Stromal cell of bone marrow (primary cell): ENCODE data around the gene ZNF618.

ENCODE experiments used
- DNase-seq: peaks from one replicate; pipeline ENCODE4 v3.0.0-alpha.2; 2012; ENCODE audit warnings: low read depth

The ZNF618 gene

DNA sequence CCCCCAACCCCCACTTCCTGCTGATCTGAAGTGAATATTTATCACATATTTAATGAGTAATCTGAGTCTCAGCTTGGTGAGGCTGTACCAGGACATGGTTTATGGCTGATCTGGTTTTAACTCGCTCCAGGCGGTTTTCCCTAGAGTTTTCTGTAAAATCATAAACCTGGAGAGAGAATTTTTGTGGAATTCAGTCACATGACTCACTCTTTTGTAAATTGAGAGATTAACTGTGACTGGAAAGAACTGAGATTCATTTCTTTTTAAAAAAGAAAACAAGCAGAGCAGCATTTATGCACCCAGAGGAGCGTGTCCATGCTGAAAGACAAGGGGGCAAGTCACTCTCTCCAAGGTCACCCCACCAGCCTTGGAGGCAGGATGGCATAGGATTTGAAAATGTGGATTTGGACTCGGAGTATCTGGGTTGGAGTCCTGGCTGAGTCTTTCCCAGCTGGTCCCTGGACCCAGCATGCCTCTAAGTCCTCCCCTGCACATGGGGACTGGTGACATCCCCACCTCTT, 81.8 kb downstream of the ZNF618 start:
- DNase-seq = peak; percentile 88

DNA sequence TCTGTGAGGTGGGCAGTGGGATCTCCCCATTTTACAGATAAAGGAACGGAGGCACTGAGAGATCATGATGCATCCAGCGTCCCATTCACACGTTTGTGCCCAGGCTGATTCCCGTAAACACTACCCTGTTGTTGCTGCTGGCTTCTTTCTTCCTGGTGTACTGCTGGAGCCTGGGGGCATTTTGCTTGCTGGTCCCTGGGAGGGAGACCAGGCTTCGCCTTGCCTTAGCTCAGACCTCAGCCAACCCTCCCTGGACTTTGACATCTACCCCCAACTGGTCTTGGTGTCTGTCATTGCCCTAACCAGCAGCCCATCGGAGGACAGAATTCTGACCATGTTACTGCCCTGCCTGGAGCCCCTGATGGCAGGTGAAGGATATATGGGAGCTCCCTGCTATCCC, 82.4 kb downstream of the ZNF618 start:
- no peak for DNase-seq

DNA sequence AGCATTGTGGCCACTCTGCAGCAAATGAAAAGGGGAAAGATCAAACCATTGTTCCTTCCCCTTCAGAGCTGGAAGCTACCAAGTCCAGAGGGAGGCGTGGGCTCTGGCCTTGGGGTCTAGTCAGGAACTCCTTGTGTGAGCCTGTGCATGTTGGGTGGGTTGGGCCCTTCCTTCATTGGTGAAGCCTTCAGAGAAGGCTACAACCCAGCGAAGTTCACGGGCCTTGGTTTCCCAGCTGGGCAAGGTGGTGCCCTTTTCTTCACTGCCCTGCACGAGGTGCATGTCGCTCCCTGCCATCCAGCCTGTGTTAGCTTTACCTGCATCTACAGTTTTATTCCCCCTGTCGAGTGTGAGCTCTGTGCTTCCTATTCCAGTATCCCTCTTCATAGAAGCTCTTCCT, 84.7 kb downstream of the ZNF618 start:
- DNase-seq = no peak

DNA sequence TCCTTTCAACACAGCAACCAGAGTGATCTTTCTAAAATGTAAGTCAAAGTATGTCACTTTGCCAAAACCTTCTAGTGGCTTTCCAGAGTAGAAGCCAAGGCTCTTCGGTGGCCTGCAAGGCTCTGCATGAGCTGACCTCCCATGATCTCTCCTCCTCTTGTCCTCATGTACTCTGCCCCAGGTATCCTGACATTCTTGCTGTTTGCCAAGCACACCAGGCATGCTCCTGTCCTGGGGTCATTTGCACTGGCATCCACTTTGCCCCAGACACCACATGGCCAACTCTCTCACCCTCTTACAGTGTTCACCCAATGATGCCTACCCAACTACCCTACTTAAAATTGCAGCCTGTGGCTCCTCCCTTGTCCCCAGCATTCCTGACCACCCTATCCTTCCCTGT, 86.3 kb downstream of the ZNF618 start:
- DNase-seq = no peak

DNA sequence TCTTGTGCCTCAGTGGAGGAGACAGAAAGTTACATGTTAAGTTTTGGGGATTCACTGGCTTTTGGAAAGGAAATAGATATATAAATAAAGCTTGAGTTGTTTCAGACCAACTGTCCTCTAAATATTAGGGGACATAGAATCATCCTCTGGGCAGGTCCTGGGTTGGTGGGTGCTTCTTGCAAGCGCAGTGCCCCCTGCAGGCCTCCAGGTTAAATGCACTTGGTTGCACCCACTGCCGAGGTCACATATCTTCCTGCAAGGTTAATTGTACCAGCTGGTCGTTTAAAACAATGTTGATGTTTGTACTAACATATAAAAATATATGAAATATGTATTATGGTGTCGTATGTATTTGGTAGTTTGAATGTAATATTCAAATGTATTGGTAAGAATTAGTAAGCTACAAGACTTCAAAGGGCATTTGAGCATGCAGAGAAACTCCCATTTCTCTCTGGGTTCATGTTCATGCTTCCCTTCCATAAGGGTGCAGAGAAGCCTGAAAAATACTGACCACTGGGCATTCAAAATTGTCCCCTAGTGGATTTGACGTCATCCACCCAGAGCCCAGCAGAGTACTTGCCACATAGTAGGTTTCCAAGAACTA, 87.0 kb downstream of the ZNF618 start:
- DNase-seq = no peak

DNA sequence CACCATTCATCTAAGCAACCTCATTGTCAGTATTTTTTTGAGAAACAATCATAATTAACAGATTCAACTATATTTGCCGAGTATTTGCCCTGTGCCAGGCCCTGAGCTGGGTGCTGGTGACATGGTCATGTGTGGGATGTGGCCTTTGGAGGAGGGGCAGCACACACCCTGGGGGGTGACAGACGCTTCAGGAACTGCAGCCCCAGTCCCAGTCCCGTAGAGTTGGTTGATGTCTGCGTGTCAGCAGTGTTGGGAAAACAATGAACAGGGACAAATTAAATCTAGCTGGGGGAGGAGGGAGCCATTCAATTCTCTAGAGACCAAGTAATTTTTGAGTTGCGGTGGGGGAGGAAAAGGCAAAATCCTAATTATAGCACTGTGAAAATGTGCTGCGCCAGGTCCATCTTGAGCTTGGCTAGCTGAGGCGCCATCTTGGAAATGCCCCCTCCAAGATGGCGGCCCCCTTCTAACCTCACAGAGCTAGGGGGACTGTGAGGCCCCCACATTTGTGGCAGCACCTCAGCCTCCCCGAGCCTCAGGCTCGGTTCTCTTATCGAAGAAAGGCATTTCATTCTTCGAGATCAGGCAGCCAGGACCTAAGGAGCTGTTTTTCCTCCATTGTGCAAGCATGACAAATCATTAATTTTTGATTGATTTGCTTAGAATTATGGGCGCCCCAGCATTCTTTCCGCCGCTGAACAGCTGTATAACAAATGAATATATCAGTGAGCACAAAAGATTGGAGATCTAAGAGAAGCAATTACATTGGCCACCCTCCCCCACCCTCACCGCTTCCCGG, 87.8 kb downstream of the ZNF618 start:
- no peak for DNase-seq

DNA sequence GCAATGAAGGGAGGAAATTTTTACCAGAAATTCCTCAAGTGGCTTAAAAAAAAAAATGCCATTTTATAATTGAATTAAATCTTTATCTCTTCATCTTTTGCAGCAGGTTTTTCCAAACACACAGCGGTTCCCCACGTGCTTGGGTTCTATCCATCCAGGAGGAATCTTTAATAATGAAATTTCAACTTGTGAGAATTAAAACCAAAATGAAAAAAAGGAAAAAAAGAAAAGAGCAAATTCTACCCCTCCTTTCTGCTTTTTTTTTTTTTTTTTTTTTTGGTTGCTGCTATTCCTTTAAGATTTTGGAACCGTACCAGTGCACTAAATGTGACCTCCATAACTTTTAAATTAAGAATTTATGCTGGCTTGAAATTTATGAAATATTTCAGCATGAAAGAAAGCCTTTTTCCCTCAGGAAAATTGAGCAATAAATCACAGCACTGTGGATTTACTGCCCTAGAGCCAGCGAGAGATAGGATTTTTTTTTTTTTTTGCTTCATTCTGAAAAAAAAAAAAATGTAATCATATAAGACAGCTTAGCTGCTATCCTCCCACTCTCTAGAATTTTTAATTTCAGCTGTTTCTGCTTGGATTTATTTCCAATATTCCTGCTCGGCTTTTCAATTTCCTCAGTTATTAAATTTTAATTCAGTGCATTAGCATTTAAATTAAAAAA, 88.5 kb downstream of the ZNF618 start:
- no peak for DNase-seq

DNA sequence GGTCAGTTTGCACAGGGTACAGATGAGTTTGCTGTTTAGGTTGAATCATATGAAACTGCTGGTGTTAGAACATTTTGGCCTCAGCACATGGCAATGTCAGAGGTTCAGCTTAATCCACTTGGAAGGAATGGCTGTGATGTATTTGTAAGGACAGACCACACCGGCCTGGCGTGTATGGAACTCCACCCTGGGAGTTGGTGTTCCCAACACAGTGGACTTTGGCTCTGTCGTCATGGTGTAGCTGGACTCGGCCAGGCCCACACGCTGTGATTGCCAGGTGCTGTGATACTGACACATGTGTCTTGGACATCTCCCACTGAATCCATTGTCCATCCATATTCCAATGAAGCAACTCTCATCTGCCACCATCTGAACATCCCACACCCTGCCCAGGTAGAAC, 90.3 kb downstream of the ZNF618 start:
- DNase-seq = no peak

DNA sequence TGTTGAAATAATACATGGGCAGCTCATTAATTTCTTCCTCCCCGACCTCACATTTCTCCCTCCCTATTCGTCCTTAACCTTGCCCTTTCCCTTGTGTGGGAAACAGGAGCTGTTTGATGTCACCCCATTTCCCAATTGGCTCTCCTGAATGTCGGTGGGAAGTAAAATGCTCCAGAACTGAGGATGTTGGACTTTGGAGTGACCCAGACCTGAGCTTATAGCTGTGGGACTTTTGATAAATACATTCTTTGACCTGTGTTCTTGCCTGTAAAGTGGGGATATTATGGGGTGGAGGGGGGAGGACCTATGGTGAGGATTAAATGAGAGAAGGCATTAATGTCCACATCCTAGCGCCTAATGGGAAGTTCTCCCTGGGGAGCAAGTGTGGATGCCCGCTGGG, 91.3 kb downstream of the ZNF618 start:
- DNase-seq = no peak

DNA sequence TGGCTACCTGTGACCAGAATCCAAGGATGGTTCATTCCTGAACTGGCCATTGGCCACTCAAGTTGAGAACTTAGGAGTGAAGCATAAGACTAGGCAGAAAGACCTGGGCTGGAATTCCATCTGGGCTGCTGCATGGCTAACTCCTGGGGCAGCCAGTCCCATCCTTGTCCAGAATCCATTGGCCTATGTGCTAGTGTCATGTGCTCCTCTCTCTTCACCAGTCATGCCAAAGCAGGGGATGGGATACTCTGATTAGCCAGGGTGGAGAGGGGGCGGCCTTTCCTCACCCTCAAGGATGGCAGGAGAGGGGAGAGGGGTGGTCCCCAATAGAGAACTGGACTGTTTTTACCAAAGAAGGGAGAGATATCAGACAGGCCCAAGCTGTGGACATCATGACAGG, 93.2 kb downstream of the ZNF618 start:
- no peak for DNase-seq

DNA sequence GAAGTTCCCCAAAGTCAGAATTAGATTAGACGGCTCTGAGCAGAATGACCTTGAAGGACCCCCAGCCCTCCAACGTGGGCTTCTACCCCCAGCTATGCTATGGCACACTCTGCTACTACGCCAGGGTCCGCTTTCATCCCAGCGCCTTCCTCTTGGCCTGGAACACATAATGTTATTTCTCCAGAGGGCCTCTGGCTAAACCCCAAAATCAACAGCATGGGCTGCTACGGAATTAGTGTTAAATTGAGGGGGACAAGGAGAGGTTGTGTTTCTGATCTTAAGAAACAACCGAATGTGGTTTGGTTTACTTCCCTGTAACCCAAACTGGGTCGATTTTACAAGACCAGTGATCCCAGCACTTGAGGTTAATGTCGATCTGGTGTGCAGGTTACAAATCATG, 97.1 kb downstream of the ZNF618 start:
- no peak for DNase-seq

DNA sequence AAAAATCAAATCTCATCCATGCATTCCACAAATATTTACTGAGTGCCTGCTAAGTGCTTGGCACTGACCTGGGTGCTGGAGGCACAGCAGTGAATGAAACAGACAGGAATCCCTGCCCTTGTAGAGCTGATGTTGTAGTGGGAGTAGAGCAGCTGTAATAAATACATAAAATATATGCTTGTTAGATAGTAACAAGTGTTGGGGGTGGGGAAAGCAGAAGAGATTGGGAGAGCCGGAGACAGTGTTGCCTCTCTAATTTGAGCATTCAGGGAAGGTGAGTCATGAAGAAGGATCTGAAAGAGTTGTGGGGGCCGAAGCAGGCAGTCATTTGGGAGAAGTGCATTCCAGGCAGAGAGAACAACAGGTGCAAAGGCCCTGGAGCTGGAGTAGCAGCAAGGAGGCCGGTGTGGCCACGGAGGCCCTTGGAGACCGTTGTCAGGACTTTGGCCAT, 97.9 kb downstream of the ZNF618 start:
- DNase-seq = no peak

DNA sequence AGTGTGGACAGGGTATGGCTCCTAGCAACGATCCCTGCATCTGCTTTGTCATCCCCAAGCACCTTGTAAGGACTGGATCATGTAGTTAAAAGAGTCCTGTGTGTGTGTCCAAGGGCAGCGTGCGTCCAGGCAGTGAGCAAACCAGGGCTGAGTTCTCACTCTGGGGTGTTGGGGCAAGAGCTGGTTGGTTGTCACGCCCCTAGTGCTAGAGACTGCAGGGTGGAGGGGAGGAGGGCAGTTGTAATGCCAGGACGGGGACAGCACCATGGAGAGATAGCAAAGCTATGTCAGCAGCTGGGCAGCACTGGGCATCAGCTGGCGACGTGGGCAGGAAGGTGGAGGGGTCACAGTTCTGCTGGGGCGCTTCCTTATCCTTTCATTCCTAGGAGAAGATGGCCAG, 100.8 kb downstream of the ZNF618 start:
- no peak for DNase-seq

DNA sequence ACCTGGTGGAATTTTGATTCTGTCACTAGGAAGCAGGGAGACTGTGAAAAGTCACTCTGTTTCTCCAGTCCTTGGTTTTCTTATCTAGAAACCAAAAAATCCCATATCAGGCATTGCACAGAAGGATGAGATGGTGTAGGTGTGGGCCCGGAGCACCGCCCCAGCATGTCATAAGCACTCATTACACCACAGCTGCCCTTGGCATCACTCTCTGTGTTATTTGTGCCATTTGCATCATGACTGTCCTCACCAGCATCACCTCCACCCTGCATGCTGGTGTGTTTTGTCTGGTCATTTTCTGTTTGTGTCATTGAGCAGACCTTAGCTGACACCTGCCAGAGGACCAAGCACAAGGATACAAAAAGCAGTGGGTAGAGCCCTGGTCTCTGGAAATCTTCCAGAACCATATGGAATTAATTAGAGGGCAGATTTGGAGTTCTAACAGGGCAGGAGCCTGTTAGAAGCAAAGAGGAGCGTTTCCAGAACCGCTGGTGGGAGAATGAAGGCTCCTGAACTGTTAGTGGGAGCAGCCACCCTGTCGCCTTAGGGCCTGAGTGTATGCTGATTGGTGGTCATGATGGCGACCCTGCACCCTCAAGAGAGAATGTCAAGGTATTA, 102.7 kb downstream of the ZNF618 start:
- DNase-seq = no peak

DNA sequence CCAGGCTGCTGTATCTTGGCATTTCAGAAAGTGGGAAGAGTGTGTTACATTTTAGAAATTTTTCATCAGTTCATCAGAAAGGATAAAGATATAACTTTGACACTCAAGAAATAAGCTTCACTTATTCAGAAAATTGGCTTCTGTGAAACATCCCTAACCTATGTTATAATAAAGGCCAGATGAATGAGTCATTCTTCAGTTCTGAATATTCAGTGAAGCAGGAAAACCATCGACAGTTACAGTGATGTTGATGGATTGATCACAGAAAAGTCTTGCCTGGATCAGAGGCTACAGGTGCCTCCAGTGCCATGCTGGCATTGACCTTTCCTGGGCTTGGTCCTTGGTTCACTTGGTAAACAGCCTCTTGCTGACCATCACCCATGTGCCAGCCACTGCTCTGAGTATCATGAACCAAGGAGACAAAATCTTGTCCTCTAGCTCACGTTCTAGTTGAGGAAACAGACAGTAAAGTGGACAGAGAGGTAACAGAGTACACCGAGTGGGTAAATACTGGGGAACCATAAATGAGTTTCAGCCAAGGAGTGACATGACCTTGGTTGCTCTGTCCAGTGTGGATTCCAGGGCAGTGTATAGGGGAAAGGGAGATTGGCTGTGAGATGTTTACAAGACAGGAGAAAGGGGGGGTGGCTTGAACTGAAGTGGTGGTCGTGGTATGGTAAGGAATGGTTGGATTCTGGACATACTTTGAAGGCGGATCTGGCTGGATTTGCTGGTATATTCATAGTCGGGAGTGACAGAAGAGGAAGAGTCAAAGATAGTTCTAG, 103.4 kb downstream of the ZNF618 start:
- DNase-seq = no peak

DNA sequence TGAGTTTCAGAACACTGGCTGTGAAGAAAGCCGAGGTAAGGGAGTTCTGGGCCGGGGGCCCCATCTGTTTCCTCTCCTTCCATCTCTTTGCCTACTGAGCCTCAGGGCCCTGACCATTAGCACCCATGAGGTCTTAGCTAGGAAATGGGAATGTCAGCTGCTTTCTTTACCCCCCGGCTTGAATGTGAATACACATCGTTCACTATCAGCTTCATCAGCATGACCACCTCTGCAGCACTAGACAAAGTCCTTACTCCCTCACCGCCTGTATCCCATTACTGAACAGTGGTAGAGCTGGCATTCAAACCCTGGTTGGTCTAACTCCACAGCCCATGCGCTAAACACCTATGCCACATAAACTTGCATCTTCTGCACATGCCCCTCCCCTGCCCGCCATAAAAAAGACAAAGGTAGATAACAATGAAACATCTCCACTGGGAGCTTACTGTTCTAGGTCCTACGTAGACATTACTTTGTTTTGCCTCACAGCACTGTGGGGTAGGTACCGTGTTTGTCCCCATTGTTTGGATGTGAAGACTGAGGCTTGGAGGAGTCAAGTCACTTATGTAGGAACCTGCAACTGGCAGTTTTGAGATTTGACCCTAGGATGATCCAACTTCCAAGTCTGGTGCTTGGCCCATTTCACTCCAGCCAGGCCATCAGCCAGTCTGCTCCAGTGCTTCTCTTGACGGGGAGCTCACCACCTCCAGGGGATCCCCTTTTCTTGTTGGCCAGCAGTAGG, 108.7 kb downstream of the ZNF618 start:
- DNase-seq = no peak

DNA sequence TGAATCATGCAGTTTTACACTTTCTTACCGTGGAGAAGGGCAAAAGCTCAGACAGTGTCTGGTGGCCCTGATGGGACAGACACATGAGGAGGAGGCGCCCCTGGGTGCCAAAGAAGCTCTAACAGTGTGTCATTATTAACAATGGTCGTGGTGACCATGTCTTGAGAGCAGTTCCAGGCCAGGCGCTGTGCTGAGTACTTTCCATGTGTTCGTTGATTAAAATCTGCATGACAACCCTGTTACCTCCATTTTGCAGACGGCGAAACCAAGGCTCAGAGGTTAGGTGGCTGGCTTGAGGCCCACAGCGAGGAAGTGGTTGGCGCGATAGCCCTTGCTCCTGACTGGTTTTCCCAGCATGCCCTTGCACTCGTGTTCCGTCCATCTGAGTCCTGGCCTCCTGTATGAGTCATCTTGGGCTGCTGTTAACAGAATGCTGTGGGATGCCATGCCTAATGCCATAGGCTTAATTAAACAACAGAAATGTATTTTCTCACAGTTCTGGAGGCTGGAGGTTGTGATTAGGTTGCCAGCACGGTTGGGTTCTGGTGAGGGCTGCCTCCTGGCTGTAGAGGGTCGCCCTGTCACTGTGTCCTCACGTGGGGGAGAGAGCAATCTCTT, 110.0 kb downstream of the ZNF618 start:
- DNase-seq = no peak

DNA sequence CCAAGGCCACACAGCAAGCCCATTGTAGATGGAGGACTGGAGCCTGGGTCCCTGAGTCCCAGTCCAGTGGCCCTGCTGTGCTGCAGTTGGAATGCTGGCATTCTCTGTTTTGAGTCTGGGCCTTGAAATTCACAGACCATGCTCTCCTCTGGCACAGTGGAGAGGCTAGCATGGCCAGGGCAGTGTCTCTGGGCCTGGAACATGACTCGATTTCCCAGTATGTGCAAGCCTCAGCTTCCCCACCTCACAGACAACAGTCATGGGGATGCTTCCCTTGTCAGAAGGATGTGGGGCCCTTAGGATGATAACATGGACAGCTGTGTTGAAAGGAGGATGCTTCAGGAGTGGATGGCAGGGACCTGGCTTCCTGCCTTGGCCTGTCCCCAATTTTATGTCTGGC, 110.8 kb downstream of the ZNF618 start:
- no peak for DNase-seq

DNA sequence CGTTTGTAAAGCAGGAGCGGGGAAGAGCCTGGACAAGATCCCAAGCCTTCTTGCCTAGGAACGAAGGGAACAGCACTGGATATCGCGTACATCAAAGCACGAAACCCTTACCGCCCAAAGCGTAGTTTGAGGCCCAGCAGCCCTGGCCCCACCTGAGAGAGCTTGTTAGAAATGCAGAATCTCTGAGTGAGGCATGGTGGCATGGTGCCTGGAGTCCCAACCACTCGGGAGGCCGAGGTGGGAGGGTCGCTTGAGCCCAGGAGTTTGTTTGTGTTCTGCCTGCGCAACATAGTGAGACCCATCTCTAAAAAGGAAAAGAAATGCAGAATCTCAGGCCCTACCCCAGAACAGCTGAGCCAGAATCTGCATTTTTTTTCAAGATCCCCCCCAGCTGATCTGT, 111.4 kb downstream of the ZNF618 start:
- DNase-seq = no peak

DNA sequence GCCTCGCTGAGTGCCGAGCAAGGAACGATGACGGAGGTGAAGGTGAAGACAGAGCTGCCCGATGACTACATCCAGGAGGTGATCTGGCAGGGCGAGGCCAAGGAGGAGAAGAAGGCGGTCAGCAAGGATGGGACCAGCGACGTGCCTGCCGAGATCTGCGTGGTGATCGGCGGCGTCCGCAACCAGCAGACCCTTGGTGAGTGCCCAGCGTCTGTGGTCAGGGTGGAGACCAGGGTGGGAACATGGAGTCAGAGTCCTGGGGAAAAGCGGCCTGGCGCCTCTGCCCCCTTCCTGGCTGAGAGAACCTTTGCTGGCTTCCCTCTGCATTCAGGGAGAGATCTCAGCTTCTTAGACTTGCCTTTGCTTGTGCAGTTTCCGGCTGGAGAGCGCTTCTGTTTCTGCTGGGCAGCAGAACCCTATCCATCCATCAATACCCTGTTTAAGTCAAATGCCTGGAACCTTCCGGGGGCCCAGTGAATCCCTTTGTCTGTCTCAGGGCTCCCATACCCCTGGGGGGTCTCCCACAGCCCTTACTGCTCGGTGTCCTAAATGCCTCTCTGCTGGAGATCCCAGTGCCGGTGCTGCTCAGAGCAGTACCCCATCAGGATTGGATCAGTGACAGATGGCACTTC, 112.4 kb downstream of the ZNF618 start:
- no peak for DNase-seq
